Measurements from ENCODE around the gene PALMD. TPM values are rescaled to one million over a fixed set of nuclear protein-coding genes. Genes with fewer than 3 reads are reported as not detected.

The PALMD gene
- total RNA-seq, 4 donors from 2014 or later, result 17.8 to 64.3 (median 40.6) TPM

GRCh38 chr1:99685516-99686180 lies 39.7 kb downstream of the PALMD start:
- H3K27ac ChIP-seq, result peak overlapping the region; percentile 45 to 49
- H3K4me1 ChIP-seq, result peaks cover 0 to 5% of the 10 kb centered on the region in 2 donors
- H3K4me3 ChIP-seq, result no peak overlapping the region
- no peaks in the 10 kb centered on the region for H3K9me3 ChIP-seq
- peak; percentile 52 to 79 for DNase-seq
- no peaks in the 10 kb centered on the region for H3K27me3 ChIP-seq
- intact Hi-C loops (cut with DNase I; ENCODE audit: low total_unique reads), result no loop called here
- TF ChIP-seq CTCF (IDR thresholded peaks at IDR 0.05), result peak in 3 of 4 experiments; percentile 41 to 46 (median 43)
- TF ChIP-seq POLR2A (IDR thresholded peaks at IDR 0.05), result no peak
- H3K36me3 ChIP-seq, result no peaks in the 10 kb centered on the region

GRCh38 chr1:99691175-99691574 lies 45.3 kb downstream of the PALMD start:
- no peaks in the 10 kb centered on the region for H3K27me3 ChIP-seq
- intact Hi-C loops (cut with DNase I; ENCODE audit: low total_unique reads), result no loop called here
- H3K4me1 ChIP-seq, result no peaks in the 10 kb centered on the region
- H3K9me3 ChIP-seq, result no peaks in the 10 kb centered on the region
- no peak overlapping the region for H3K4me3 ChIP-seq
- H3K36me3 ChIP-seq, result no peaks in the 10 kb centered on the region
- TF ChIP-seq POLR2A (IDR thresholded peaks at IDR 0.05) (no peak), CTCF (IDR thresholded peaks at IDR 0.05) (no peak)
- peak overlapping the region in 1 of 2 donors; percentile 44 for H3K27ac ChIP-seq
- no peak for DNase-seq

GRCh38 chr1:99696616-99697015 lies 50.7 kb downstream of the PALMD start:
- Histone ChIP-seq H3K9me3 (no peaks in the 10 kb centered on the region), H3K4me1 (no peaks in the 10 kb centered on the region), H3K27ac (no peak overlapping the region), H3K36me3 (no peaks in the 10 kb centered on the region), H3K27me3 (no peaks in the 10 kb centered on the region), H3K4me3 (no peak overlapping the region)
- intact Hi-C loops (cut with DNase I; ENCODE audit: low total_unique reads), result no loop called here
- DNase-seq, result no peak
- TF ChIP-seq CTCF (IDR thresholded peaks at IDR 0.05) (no peak), POLR2A (IDR thresholded peaks at IDR 0.05) (no peak)

- Histone ChIP-seq H3K4me1 (no peaks in the 10 kb centered on the region), H3K27me3 (no peaks in the 10 kb centered on the region)
- intact Hi-C loops (cut with DNase I; ENCODE audit: low total_unique reads), result no loop called here
These were observed 51.7 kb downstream of the PALMD start for GRCh38 chr1:99697580-99697979.

More at GRCh38 chr1:99697580-99697979, 51.7 kb downstream of the PALMD start:
- no peaks in the 10 kb centered on the region for H3K36me3 ChIP-seq
- no peak for TF ChIP-seq POLR2A (IDR thresholded peaks at IDR 0.05)
- TF ChIP-seq CTCF (IDR thresholded peaks at IDR 0.05), result no peak
- H3K4me3 ChIP-seq, result no peak overlapping the region
- H3K27ac ChIP-seq, result no peak overlapping the region
- no peak for DNase-seq
- H3K9me3 ChIP-seq, result no peaks in the 10 kb centered on the region
